Measurements from ENCODE around the gene TOR1A.

GRCh38 chr9:129836311-129837007, 12.5 kb upstream of the TOR1A start:
- TF ChIP-seq CTCF (IDR thresholded peaks at IDR 0.05): no peak
- no peak for TF ChIP-seq POLR2A (IDR thresholded peaks at IDR 0.05)

All from Peyer's patch (tissue), 4 donors.